Cardiac fibroblast (primary cell): ENCODE measurements around the gene C10orf71.

Experiments used
- DNase-seq, 2 donors: peaks; one replicate each; pipeline versions ENCODE4 v3.0.0 to v3.0.0-alpha.2; 2010; ENCODE audit warnings: low read depth in 2 of 2
- H3K4me3 ChIP-seq, 2 donors: replicated peaks in 1 of 2; 1 replicate in 1 of 2; 2 replicates in 1 of 2; pipeline ENCODE4 v1.5.1; 2011; ENCODE audit warnings: low read depth in 2 of 2, low read length in 2 of 2, mild to moderate bottlenecking in 2 of 2, moderate library complexity in 1 of 2
- CTCF ChIP-seq: IDR thresholded peaks from one replicate; pipeline ENCODE4 v1.5.1; 2011; ENCODE audit warnings: low read depth, mild to moderate bottlenecking, low read length, inconsistent platforms

The C10orf71 gene

GRCh38 chr10:49374740-49375139 is 75.8 kb downstream of the C10orf71 start:
- no peak for DNase-seq
- H3K4me3 ChIP-seq = no peak overlapping the region
- TF ChIP-seq CTCF = no peak

DNA sequence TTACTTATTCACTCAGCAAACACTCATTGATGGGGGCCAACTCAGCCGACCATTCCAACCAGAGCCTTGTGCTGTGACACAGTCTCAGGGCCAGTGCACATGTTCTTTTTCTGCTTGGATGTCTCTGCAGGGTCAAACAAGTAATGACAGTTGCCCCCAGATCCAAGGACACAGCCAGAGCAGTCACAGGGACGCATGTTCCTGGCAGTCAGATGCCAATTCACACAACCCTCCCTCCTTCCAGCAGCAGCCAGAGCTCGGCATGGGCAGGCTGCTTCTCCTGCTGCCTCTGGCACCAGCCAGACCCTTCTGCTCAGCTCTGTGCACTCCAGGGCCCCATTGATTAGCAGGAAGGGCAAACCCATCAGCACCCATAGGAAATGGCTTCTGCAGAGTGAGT is 76.6 kb downstream of the C10orf71 start:
- no peak for TF ChIP-seq CTCF
- H3K4me3 ChIP-seq = no peak overlapping the region
- DNase-seq = no peak
